HepG2 (cell line): Measurements from ENCODE around the gene NAPEPLD. TPM values are rescaled to one million over a fixed set of nuclear protein-coding genes. Genes with fewer than 3 reads are reported as not detected.

ENCODE experiments used
- ATAC-seq: fragments of 200-7000 bp; cut with Tn5 transposase; 3 replicates; pipeline ENCODE4 v1.9.1; 2020; ENCODE audit warnings: mild to moderate bottlenecking, moderate library complexity
- BruUV-seq: library from RNA; stranded (reverse); fragments of 400-500 nt; replicated peaks from 2 replicates; lab custom pipeline; 2021; lab: Mats Ljungman, UMichigan
- CTCF ChIA-PET: fragments of 300-600 bp; formaldehyde crosslinking; extraction: SDS; loops from one replicate; lab custom pipeline; 2021; ENCODE audit warnings: low total read pairs, inconsistent platforms, low intra/inter-chr PET ratio; lab: Yijun Ruan, JAX
- POLR2A ChIA-PET: fragments of 350-600 bp; sonication (Branson Sonifier 250); formaldehyde crosslinking; loops from one replicate; lab custom pipeline; 2020; ENCODE audit warnings: antibody characterized with exemption, inconsistent platforms; lab: Yijun Ruan, JAX
- DNase-seq: peaks from one replicate; pipeline ENCODE4 v3.0.0-alpha.2; 2015; ENCODE audit warnings: low spot score
- FAIRE-seq: peaks from 3 replicates; lab custom pipeline; 2011; peaks lifted over from hg19 to GRCh38; lab: Jason Lieb, UNC
- H2AFZ ChIP-seq: one replicate; pipeline ENCODE4 v1.6.1; 2011; ENCODE audit warnings: low read length, inconsistent platforms
- H3K27ac ChIP-seq: fragments of 300-600 bp; 3 replicates; pipeline ENCODE4 v1.8.0; 2011; ENCODE audit warnings: mixed run types, mild to moderate bottlenecking, mixed read lengths, low read length, inconsistent platforms; ENCODE audit not compliant: insufficient read depth; ENCODE audit errors: extremely low read length
- H3K27me3 ChIP-seq, 2 experiments: fragments of 200-600 bp in 1 of 2; 2 replicates in 1 of 2; 3 replicates in 1 of 2; pipeline versions ENCODE4 v1.6.0 to v1.8.0; 2011; ENCODE audit warnings: low read length in 2 of 2, mild to moderate bottlenecking in 2 of 2, moderate library complexity in 2 of 2, inconsistent platforms in 1 of 2; ENCODE audit not compliant: insufficient read depth in 2 of 2, control insufficient read depth in 1 of 2
- H3K36me3 ChIP-seq, 2 experiments: fragments of 200-600 bp in 1 of 2; replicated peaks in 1 of 2; 2 replicates in 1 of 2; 3 replicates in 1 of 2; pipeline versions ENCODE4 v1.5.1 to v1.8.0; 2011; ENCODE audit warnings: low read length in 2 of 2, inconsistent platforms in 1 of 2; ENCODE audit not compliant: insufficient read depth in 2 of 2, control insufficient read depth in 1 of 2
- H3K4me1 ChIP-seq: 2 replicates; pipeline ENCODE4 v1.5.1; 2012; ENCODE audit warnings: low read length, inconsistent platforms; ENCODE audit not compliant: insufficient read depth
- H3K4me2 ChIP-seq: 2 replicates; pipeline ENCODE4 v1.6.0; 2011; ENCODE audit warnings: low read depth, low read length, inconsistent platforms
- H3K4me3 ChIP-seq, 3 experiments: fragments of 200-600 bp in 1 of 3; sonication (generic), shearing (Covaris generic) in 1 of 3; replicated peaks in 1 of 3; 2 replicates each; pipeline ENCODE4 v1.5.1; 2011 to 2016; ENCODE audit warnings: low read length in 3 of 3, inconsistent platforms in 2 of 3, low read depth in 2 of 3, mild to moderate bottlenecking in 2 of 3, control low read depth in 1 of 3, mixed read lengths in 1 of 3; ENCODE audit not compliant: insufficient read depth in 1 of 3
- H3K79me2 ChIP-seq: one replicate; pipeline ENCODE4 v1.6.1; 2011; ENCODE audit warnings: low read length, inconsistent platforms; ENCODE audit not compliant: insufficient read depth
- H3K9ac ChIP-seq: 2 replicates; pipeline ENCODE4 v1.6.0; 2011; ENCODE audit warnings: mild to moderate bottlenecking, low read depth, low read length, inconsistent platforms; ENCODE audit not compliant: insufficient read depth
- H3K9me3 ChIP-seq: 2 replicates; pipeline ENCODE4 v1.5.1; 2012; ENCODE audit warnings: mild to moderate bottlenecking, low read length
- H4K20me1 ChIP-seq: 2 replicates; pipeline ENCODE4 v1.6.0; 2011; ENCODE audit warnings: inconsistent platforms, mild to moderate bottlenecking, low read length, moderate library complexity; ENCODE audit not compliant: insufficient read depth
- BRD4 ChIP-seq: sonication (generic); formaldehyde crosslinking; IDR thresholded peaks from 2 replicates; pipeline ENCODE4 v1.4.0; 2020; ENCODE audit warnings: missing genetic modification reagents
- GMEB1 ChIP-seq: sonication (generic); formaldehyde crosslinking; IDR thresholded peaks from 2 replicates; pipeline ENCODE4 v1.5.1; 2020; ENCODE audit warnings: missing genetic modification reagents, mild to moderate bottlenecking, borderline replicate concordance
- GRHL1 ChIP-seq: sonication (generic); formaldehyde crosslinking; conservative IDR thresholded peaks from 2 replicates; pipeline ENCODE4 v1.8.0; 2022; ENCODE audit warnings: missing genetic modification reagents
- IKZF5 ChIP-seq: IDR thresholded peaks from 2 replicates; pipeline ENCODE4 v1.6.1; 2018; ENCODE audit warnings: missing genetic modification reagents, mild to moderate bottlenecking, missing compliant biosample characterization
- NCOA2 ChIP-seq: sonication (generic); formaldehyde crosslinking; IDR thresholded peaks from 2 replicates; pipeline ENCODE4 v1.8.0; 2022; ENCODE audit warnings: inconsistent platforms
- PRPF4 ChIP-seq: fragments of 200-400 bp; formaldehyde crosslinking; IDR thresholded peaks from 2 replicates; pipeline ENCODE4 v1.6.1; 2016; ENCODE audit warnings: low read length, low read depth; ENCODE audit not compliant: poor library complexity, severe bottlenecking
- RAD21 ChIP-seq: fragments of 450-650 bp; formaldehyde crosslinking; IDR thresholded peaks from 2 replicates; pipeline ENCODE4 v1.5.0; 2020; ENCODE audit warnings: mild to moderate bottlenecking
- SKIL ChIP-seq: sonication (generic); formaldehyde crosslinking; IDR thresholded peaks from 2 replicates; pipeline ENCODE4 v1.8.0; 2022; ENCODE audit warnings: missing genetic modification reagents, mild to moderate bottlenecking, moderate library complexity, borderline replicate concordance
- ZMYM4 ChIP-seq: sonication (generic); formaldehyde crosslinking; IDR thresholded peaks from 2 replicates; pipeline ENCODE4 v1.8.1; 2023; ENCODE audit warnings: mild to moderate bottlenecking, missing genetic modification reagents
- ZNF326 ChIP-seq: sonication (generic); formaldehyde crosslinking; IDR thresholded peaks from 2 replicates; pipeline ENCODE4 v1.4.0; 2020; ENCODE audit warnings: missing genetic modification reagents, borderline replicate concordance
- ZNF484 ChIP-seq: sonication (generic); formaldehyde crosslinking; IDR thresholded peaks from 2 replicates; pipeline ENCODE4 v1.5.1; 2020; ENCODE audit warnings: mild to moderate bottlenecking, low read depth, missing genetic modification reagents, borderline replicate concordance
- ZNF670 ChIP-seq: sonication (generic); formaldehyde crosslinking; IDR thresholded peaks from 2 replicates; pipeline ENCODE4 v1.8.0; 2022; ENCODE audit warnings: mild to moderate bottlenecking, missing genetic modification reagents, borderline replicate concordance
- ZNF770 ChIP-seq: sonication (generic); formaldehyde crosslinking; IDR thresholded peaks from 2 replicates; pipeline ENCODE4 v1.5.0; 2020; ENCODE audit warnings: mild to moderate bottlenecking, missing genetic modification reagents
- WGBS: methylation state at CpG from one replicate; pipeline ENCODE4 v1.1.6; 2017; ENCODE audit warnings: low lambda C conversion rate; 5-methylcytosine and 5-hydroxymethylcytosine counted together
- in situ Hi-C: cut with HindIII; loops from 2 replicates; pipeline ENCODE4 v1.10.0; 2017; ENCODE audit warnings: low pct_unique_long_range_greater_than_20kb; ENCODE audit not compliant: extremely low pct_ligation_motif_present
- intact Hi-C: fragments of 100-400 bp; cut with micrococcal nuclease; formaldehyde crosslinking; loops from one replicate; pipeline ENCODE4 v1.10.0; 2022; ENCODE audit not compliant: unreplicated experiment
- polyA plus RNA-seq, 8 experiments: library from polyadenylated mRNA; depleted of rRNA in 3 of 8; stranded (reverse) in 7 of 8; unstranded in 1 of 8; fragments of >200 nt; fragmentation: Illumina TruSeq in 4 of 8; extraction: Trizol in 4 of 8; gene quantifications; 2 replicates each; pipeline versions ENCODE4 v1.2.1 to v1.2.3, GENCODE V29; 2011 to 2016; ENCODE audit warnings: low read depth in 4 of 8, missing spikeins in 1 of 8, mixed read lengths in 1 of 8; ENCODE audit not compliant: insufficient read depth in 1 of 8
- total RNA-seq, 5 experiments: library from RNA; depleted of rRNA; stranded (reverse); fragments of >200 nt; fragmentation: Illumina TruSeq; extraction: Trizol; gene quantifications; 2 replicates each; pipeline ENCODE4 v1.2.3, GENCODE V29; 2016; ENCODE audit warnings: low read depth in 1 of 5
- TF ChIP-seq, protein P1 (sequence below): sonication (generic); formaldehyde crosslinking; IDR thresholded peaks from 2 replicates; pipeline ENCODE4 v1.8.1; 2023; ENCODE audit warnings: mild to moderate bottlenecking, missing genetic modification reagents, borderline replicate concordance

The NAPEPLD gene
- total and polyA plus RNA-seq, 2 of the 13 experiments (the other 11 are each of a cell fraction or from before 2014, with no cell fraction given), result 3.4 to 5.6 TPM

- in situ Hi-C loops, result no loop called here
- BruUV-seq, result no TSS peak
- intact Hi-C loops, result no loop called here
- no peak for TF ChIP-seq NCOA2 (CRISPR knock-in tag)
- TF ChIP-seq SKIL, result no peak
- TF ChIP-seq GMEB1, result no peak
- no peak for TF ChIP-seq ZNF484 (CRISPR knock-in tag)
- TF ChIP-seq RAD21 (CRISPR knock-in tag), result no peak
- no peak for TF ChIP-seq ZNF326
- no peak for TF ChIP-seq ZNF770 (CRISPR knock-in tag)
- no peak for TF ChIP-seq ZNF670 (CRISPR knock-in tag)
- TF ChIP-seq, protein P1, sequence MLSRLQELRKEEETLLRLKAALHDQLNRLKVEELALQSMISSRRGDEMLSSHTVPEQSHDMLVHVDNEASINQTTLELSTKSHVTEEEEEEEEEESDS, result no peak
- TF ChIP-seq ZMYM4, result 0 out of 2 replicates have a peak, but pooled peaks have one; percentile 15
- TF ChIP-seq GRHL1 (CRISPR knock-in tag), result no peak
- no peak for TF ChIP-seq IKZF5 (CRISPR knock-in tag)
- no peak for TF ChIP-seq PRPF4
- TF ChIP-seq BRD4 (CRISPR knock-in tag), result no peak
Observed at GRCh38 chr7:103132995-103133688, 15.8 kb downstream of the NAPEPLD start.

More at GRCh38 chr7:103132995-103133688, 15.8 kb downstream of the NAPEPLD start:
- POLR2A ChIA-PET, result no interaction called here
- H4K20me1 ChIP-seq, result no peaks in the 10 kb centered on the region
- no peak overlapping the region for H3K4me2 ChIP-seq
- H3K9ac ChIP-seq, result no peak overlapping the region
- no peak overlapping the region for H2AFZ ChIP-seq
- CTCF ChIA-PET, result no interaction called here
- FAIRE-seq (no peak), ATAC-seq (peak; percentile 75), DNase-seq (no peak)
- peaks cover 0 to 5% of the 10 kb centered on the region in 2 experiments; a peak in 2 of 5 replicates for H3K36me3 ChIP-seq
- H3K9me3 ChIP-seq, result no peaks in the 10 kb centered on the region
- no peak overlapping the region for H3K4me3 ChIP-seq
- no peaks in the 10 kb centered on the region for H3K27me3 ChIP-seq
- H3K4me1 ChIP-seq, result peaks cover 40% of the 10 kb centered on the region
- 57% methylated on average over 9 of the region's 9 CpGs for WGBS
- no peaks in the 10 kb centered on the region for H3K79me2 ChIP-seq
- H3K27ac ChIP-seq, result peak overlapping the region; percentile 47
